Activated T-cell treated with anti-CD3 and anti-CD28 coated beads, Interleukin-2, amount 50 U/mL, for 4 hours (primary cell): ENCODE measurements around the gene COLEC12. TPM values are rescaled to one million over a fixed set of nuclear protein-coding genes. Genes with fewer than 3 reads are reported as not detected.
"Not testable (repeated sequence)": the region's sequence is repeated elsewhere in the genome, so short reads cannot be mapped to it uniquely, and the experiment has no call there.

Source experiments
- ATAC-seq, 2 donors: fragments of 200-7000 bp; cut with Tn5 transposase; one replicate each; pipeline ENCODE4 v1.10.0; 2021
- DNase-seq: peaks from one replicate; pipeline ENCODE4 v3.0.0-alpha.2; 2020
- H3K27me3 Mint-ChIP-seq: one replicate; pipeline ENCODE4 v1.8.0; 2021; ENCODE audit warnings: low read depth, mixed read lengths
- H3K36me3 Mint-ChIP-seq: one replicate; pipeline ENCODE4 v1.8.0; 2022; ENCODE audit warnings: mixed read lengths; ENCODE audit not compliant: insufficient read depth
- H3K4me1 Mint-ChIP-seq: one replicate; pipeline ENCODE4 v1.8.0; 2021; ENCODE audit warnings: low read depth, mixed read lengths
- H3K4me3 Mint-ChIP-seq: one replicate; pipeline ENCODE4 v1.8.0; 2021; ENCODE audit warnings: mild to moderate bottlenecking, moderate library complexity, mixed read lengths
- H3K9me3 Mint-ChIP-seq: one replicate; pipeline ENCODE4 v1.8.0; 2021; ENCODE audit warnings: mixed read lengths
- total RNA-seq, 3 donors: library from RNA; stranded (reverse); gene quantifications; one replicate each; pipeline ENCODE4 v1.2.1, GENCODE V29; 2021

The COLEC12 gene
- total RNA-seq, 3 donors from 2014 or later, result 0.05 to 0.08 TPM; not detected in 1

- DNase-seq (no peak), ATAC-seq (no peak)
- peaks cover 4% of the 10 kb centered on the region for H3K9me3 Mint-ChIP-seq
- H3K4me3 Mint-ChIP-seq, result no peak overlapping the region
- H3K27me3 Mint-ChIP-seq, result peaks cover 11% of the 10 kb centered on the region
- H3K4me1 Mint-ChIP-seq, result no peaks in the 10 kb centered on the region
- H3K36me3 Mint-ChIP-seq, result no peaks in the 10 kb centered on the region
These were observed 195.4 kb downstream of the COLEC12 start for GRCh38 chr18:305003-305501.

GRCh38 chr18:303607-304006 lies 196.9 kb downstream of the COLEC12 start:
- no peak for ATAC-seq
- peaks cover 11% of the 10 kb centered on the region for H3K27me3 Mint-ChIP-seq

GRCh38 chr18:303011-303410 lies 197.5 kb downstream of the COLEC12 start:
- H3K4me1 Mint-ChIP-seq, result no peaks in the 10 kb centered on the region
- peaks cover 4% of the 10 kb centered on the region for H3K9me3 Mint-ChIP-seq
- peaks cover 8% of the 10 kb centered on the region for H3K27me3 Mint-ChIP-seq
- H3K36me3 Mint-ChIP-seq, result no peaks in the 10 kb centered on the region
- no peak overlapping the region for H3K4me3 Mint-ChIP-seq
- DNase-seq, result no peak
- ATAC-seq, result no peak

More at GRCh38 chr18:303607-304006, 196.9 kb downstream of the COLEC12 start:
- no peak for DNase-seq
- Mint-ChIP-seq H3K36me3 (no peaks in the 10 kb centered on the region), H3K4me3 (no peak overlapping the region), H3K9me3 (peaks cover 4% of the 10 kb centered on the region), H3K4me1 (no peaks in the 10 kb centered on the region)

- ATAC-seq, result no peak
- Mint-ChIP-seq H3K27me3 (peaks cover 8% of the 10 kb centered on the region), H3K4me1 (no peaks in the 10 kb centered on the region)
These were observed 198.4 kb downstream of the COLEC12 start for GRCh38 chr18:302097-302496.

GRCh38 chr18:297936-298335 lies 202.6 kb downstream of the COLEC12 start:
- no peaks in the 10 kb centered on the region for H3K4me1 Mint-ChIP-seq
- peaks cover 4% of the 10 kb centered on the region for H3K9me3 Mint-ChIP-seq
- no peaks in the 10 kb centered on the region for H3K36me3 Mint-ChIP-seq
- ATAC-seq, result no peak
- H3K4me3 Mint-ChIP-seq, result no peak overlapping the region
- no peaks in the 10 kb centered on the region for H3K27me3 Mint-ChIP-seq
- no peak for DNase-seq

More at GRCh38 chr18:302097-302496, 198.4 kb downstream of the COLEC12 start:
- Mint-ChIP-seq H3K4me3 (no peak overlapping the region), H3K9me3 (peaks cover 4% of the 10 kb centered on the region), H3K36me3 (no peaks in the 10 kb centered on the region)
- no peak for DNase-seq

- Mint-ChIP-seq H3K27me3 (no peaks in the 10 kb centered on the region), H3K36me3 (no peaks in the 10 kb centered on the region), H3K4me1 (no peaks in the 10 kb centered on the region), H3K9me3 (peaks cover 4% of the 10 kb centered on the region), H3K4me3 (no peak overlapping the region)
- ATAC-seq, result no peak
- no peak for DNase-seq
These were observed 204.6 kb downstream of the COLEC12 start for GRCh38 chr18:295756-296490.

GRCh38 chr18:294566-294965 lies 205.9 kb downstream of the COLEC12 start:
- H3K9me3 Mint-ChIP-seq, result no peaks in the 10 kb centered on the region
- no peak for ATAC-seq
- H3K36me3 Mint-ChIP-seq, result no peaks in the 10 kb centered on the region
- no peak overlapping the region for H3K4me3 Mint-ChIP-seq
- H3K4me1 Mint-ChIP-seq, result no peaks in the 10 kb centered on the region
- DNase-seq, result no peak
- H3K27me3 Mint-ChIP-seq, result peaks cover 6% of the 10 kb centered on the region

- Mint-ChIP-seq H3K4me3 (no peak overlapping the region), H3K27me3 (peaks cover 6% of the 10 kb centered on the region), H3K9me3 (no peaks in the 10 kb centered on the region), H3K4me1 (no peaks in the 10 kb centered on the region), H3K36me3 (no peaks in the 10 kb centered on the region)
- no peak for DNase-seq
- ATAC-seq, result no peak
These were observed 207.0 kb downstream of the COLEC12 start for GRCh38 chr18:293536-293935.

GRCh38 chr18:292271-292670 lies 208.2 kb downstream of the COLEC12 start:
- DNase-seq (no peak), ATAC-seq (no peak)
- no peaks in the 10 kb centered on the region for H3K9me3 Mint-ChIP-seq
- no peaks in the 10 kb centered on the region for H3K36me3 Mint-ChIP-seq
- H3K4me1 Mint-ChIP-seq, result no peaks in the 10 kb centered on the region
- no peak overlapping the region for H3K4me3 Mint-ChIP-seq
- peaks cover 6% of the 10 kb centered on the region for H3K27me3 Mint-ChIP-seq

- H3K36me3 Mint-ChIP-seq, H3K4me3 Mint-ChIP-seq, H3K9me3 Mint-ChIP-seq, ATAC-seq, H3K27me3 Mint-ChIP-seq, H3K4me1 Mint-ChIP-seq, DNase-seq: not testable (repeated sequence)
These were observed 210.5 kb downstream of the COLEC12 start for GRCh38 chr18:289970-290369.

- H3K36me3 Mint-ChIP-seq, result no peaks in the 10 kb centered on the region
- ATAC-seq (no peak), DNase-seq (no peak)
- H3K4me1 Mint-ChIP-seq, result peaks cover 5% of the 10 kb centered on the region
- H3K4me3 Mint-ChIP-seq, result no peak overlapping the region
- peaks cover 9% of the 10 kb centered on the region for H3K27me3 Mint-ChIP-seq
- H3K9me3 Mint-ChIP-seq, result no peaks in the 10 kb centered on the region
These were observed 211.5 kb downstream of the COLEC12 start for GRCh38 chr18:289026-289425.

- Mint-ChIP-seq H3K36me3 (no peaks in the 10 kb centered on the region), H3K4me1 (peaks cover 5% of the 10 kb centered on the region), H3K4me3 (no peak overlapping the region), H3K27me3 (peaks cover 9% of the 10 kb centered on the region), H3K9me3 (no peaks in the 10 kb centered on the region)
- ATAC-seq (no peak), DNase-seq (no peak)
These were observed 213.8 kb downstream of the COLEC12 start for GRCh38 chr18:286515-287310.

- no peaks in the 10 kb centered on the region for H3K9me3 Mint-ChIP-seq
- H3K27me3 Mint-ChIP-seq, result peaks cover 14% of the 10 kb centered on the region
- DNase-seq (no peak), ATAC-seq (no peak)
- H3K4me3 Mint-ChIP-seq, result no peak overlapping the region
- peaks cover 5% of the 10 kb centered on the region for H3K4me1 Mint-ChIP-seq
- H3K36me3 Mint-ChIP-seq, result no peaks in the 10 kb centered on the region
These were observed 214.7 kb downstream of the COLEC12 start for GRCh38 chr18:285817-286216.

GRCh38 chr18:275486-275885 lies 225.0 kb downstream of the COLEC12 start:
- Mint-ChIP-seq H3K4me3 (no peak overlapping the region), H3K9me3 (no peaks in the 10 kb centered on the region), H3K4me1 (no peaks in the 10 kb centered on the region), H3K36me3 (no peaks in the 10 kb centered on the region), H3K27me3 (peaks cover 7% of the 10 kb centered on the region)
- DNase-seq (no peak), ATAC-seq (no peak)

GRCh38 chr18:274313-274712 lies 226.2 kb downstream of the COLEC12 start:
- Mint-ChIP-seq H3K4me1 (peaks cover 6% of the 10 kb centered on the region), H3K4me3 (no peak overlapping the region), H3K36me3 (no peaks in the 10 kb centered on the region), H3K27me3 (peaks cover 4% of the 10 kb centered on the region), H3K9me3 (no peaks in the 10 kb centered on the region)
- ATAC-seq (no peak), DNase-seq (no peak)
